Measurements from ENCODE around the gene CHST8.

DNA sequence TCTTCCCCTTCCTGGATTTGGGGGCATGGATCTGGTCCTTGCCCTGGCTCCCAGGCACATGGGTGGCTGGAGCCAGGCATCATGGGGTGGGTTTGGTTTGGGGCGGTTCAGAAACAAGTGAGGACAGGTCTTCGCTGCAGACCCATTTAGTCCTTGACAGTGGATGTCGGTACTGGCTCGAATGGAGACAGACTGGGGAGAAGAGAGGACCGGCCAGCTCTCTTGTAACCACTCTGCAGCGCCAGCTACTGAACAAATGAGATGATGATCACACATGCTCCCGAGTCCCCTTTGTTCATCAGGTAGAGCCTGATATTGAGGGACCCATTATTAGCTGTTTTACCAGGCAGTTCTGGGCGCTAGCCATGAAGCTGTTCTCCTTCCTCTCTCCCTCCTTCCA lies 64.5 kb downstream of the CHST8 start:
- TF ChIP-seq, protein P1, sequence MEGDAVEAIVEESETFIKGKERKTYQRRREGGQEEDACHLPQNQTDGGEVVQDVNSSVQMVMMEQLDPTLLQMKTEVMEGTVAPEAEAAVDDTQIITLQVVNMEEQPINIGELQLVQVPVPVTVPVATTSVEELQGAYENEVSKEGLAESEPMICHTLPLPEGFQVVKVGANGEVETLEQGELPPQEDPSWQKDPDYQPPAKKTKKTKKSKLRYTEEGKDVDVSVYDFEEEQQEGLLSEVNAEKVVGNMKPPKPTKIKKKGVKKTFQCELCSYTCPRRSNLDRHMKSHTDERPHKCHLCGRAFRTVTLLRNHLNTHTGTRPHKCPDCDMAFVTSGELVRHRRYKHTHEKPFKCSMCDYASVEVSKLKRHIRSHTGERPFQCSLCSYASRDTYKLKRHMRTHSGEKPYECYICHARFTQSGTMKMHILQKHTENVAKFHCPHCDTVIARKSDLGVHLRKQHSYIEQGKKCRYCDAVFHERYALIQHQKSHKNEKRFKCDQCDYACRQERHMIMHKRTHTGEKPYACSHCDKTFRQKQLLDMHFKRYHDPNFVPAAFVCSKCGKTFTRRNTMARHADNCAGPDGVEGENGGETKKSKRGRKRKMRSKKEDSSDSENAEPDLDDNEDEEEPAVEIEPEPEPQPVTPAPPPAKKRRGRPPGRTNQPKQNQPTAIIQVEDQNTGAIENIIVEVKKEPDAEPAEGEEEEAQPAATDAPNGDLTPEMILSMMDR (IDR thresholded peaks at IDR 0.05): no peak
- no peak for TF ChIP-seq POLR2A (IDR thresholded peaks at IDR 0.05)
